HG03575 (cell line): ENCODE results near the gene C22orf15.

ENCODE experiments used
- ATAC-seq: cut with Tn5 transposase; IDR thresholded peaks from one replicate; pipeline ENCODE4 v1.9.1; 2021; ENCODE audit not compliant: unreplicated experiment, insufficient number of reproducible peaks, low FRiP score; ENCODE audit errors: extremely low read depth

C22orf15 gene

GRCh38 chr22:23803001-23803819 lies 40.4 kb downstream of the C22orf15 start:
- no peak for ATAC-seq

- ATAC-seq, result no peak
Observed at GRCh38 chr22:23804781-23805291, 42.0 kb downstream of the C22orf15 start.

GRCh38 chr22:23806837-23807236 lies 44.0 kb downstream of the C22orf15 start:
- no peak for ATAC-seq

- no peak for ATAC-seq
Observed at GRCh38 chr22:23812378-23812777, 49.6 kb downstream of the C22orf15 start.
